SK-N-MC (cell line): Measurements from ENCODE around the gene ID2.
"Not testable (repeated sequence)": the region's sequence is repeated elsewhere in the genome, so short reads cannot be mapped to it uniquely, and the experiment has no call there.

ENCODE experiments used
- DNase-seq: peaks from one replicate; pipeline ENCODE4 v3.0.0-alpha.2; 2011; ENCODE audit warnings: low read depth, low spot score
- H3K27ac ChIP-seq: fragments of 200-600 bp; sonication (generic); 2 replicates; pipeline ENCODE4 v1.5.1; 2016; ENCODE audit warnings: mixed run types
- H3K36me3 ChIP-seq: fragments of 200-600 bp; sonication (generic); 2 replicates; pipeline ENCODE4 v1.6.1; 2017; ENCODE audit warnings: antibody characterized with exemption, low read length, mixed read lengths; ENCODE audit not compliant: insufficient read depth
- H3K4me3 ChIP-seq: fragments of 200-600 bp; sonication (generic); 2 replicates; pipeline ENCODE4 v1.5.1; 2016
- H3K9ac ChIP-seq: fragments of 200-600 bp; sonication (generic); 2 replicates; pipeline ENCODE4 v1.8.0; 2017; ENCODE audit warnings: mixed run types, mixed read lengths; ENCODE audit not compliant: insufficient read length
- H3K9me3 ChIP-seq: fragments of 200-600 bp; sonication (generic); 2 replicates; pipeline ENCODE4 v1.6.1; 2017; ENCODE audit warnings: low read depth, mild to moderate bottlenecking, antibody characterized with exemption, low read length, moderate library complexity, mixed read lengths
- EZH2 ChIP-seq: fragments of 200-600 bp; sonication (generic); IDR thresholded peaks from one replicate; pipeline ENCODE4 v1.6.1; 2017; ENCODE audit warnings: antibody characterized with exemption
- FOXP2 ChIP-seq: optimal IDR thresholded peaks from 2 replicates; pipeline ENCODE3; 2011; ENCODE audit warnings: mild to moderate bottlenecking, moderate library complexity; ENCODE audit not compliant: insufficient read depth; ENCODE audit errors: extremely low read length, control extremely low read depth
- POLR2AphosphoS5 ChIP-seq: IDR thresholded peaks from 2 replicates; pipeline ENCODE4 v1.6.1; 2012; ENCODE audit warnings: mild to moderate bottlenecking, low read depth, low read length, borderline replicate concordance

Gene ID2

GRCh38 chr2:8722986-8723385 lies 41.1 kb downstream of the ID2 start:
- Histone ChIP-seq H3K4me3 (no peak overlapping the region), H3K9ac (no peak overlapping the region), H3K27ac (no peak overlapping the region), H3K36me3 (no peaks in the 10 kb centered on the region), H3K9me3 (no peaks in the 10 kb centered on the region)
- TF ChIP-seq POLR2AphosphoS5 (no peak), FOXP2 (no peak), EZH2 (no peak)
- DNase-seq = no peak

- TF ChIP-seq FOXP2 (no peak), POLR2AphosphoS5 (no peak), EZH2 (no peak)
- no peak for DNase-seq
- peaks cover 18% of the 10 kb centered on the region; the same call in 1 of the 2 replicates for H3K36me3 ChIP-seq
- H3K27ac ChIP-seq = no peak overlapping the region
- no peak overlapping the region for H3K4me3 ChIP-seq
- no peak overlapping the region for H3K9ac ChIP-seq
- H3K9me3 ChIP-seq = no peaks in the 10 kb centered on the region
These were observed 44.0 kb downstream of the ID2 start for GRCh38 chr2:8725838-8726237.

DNA sequence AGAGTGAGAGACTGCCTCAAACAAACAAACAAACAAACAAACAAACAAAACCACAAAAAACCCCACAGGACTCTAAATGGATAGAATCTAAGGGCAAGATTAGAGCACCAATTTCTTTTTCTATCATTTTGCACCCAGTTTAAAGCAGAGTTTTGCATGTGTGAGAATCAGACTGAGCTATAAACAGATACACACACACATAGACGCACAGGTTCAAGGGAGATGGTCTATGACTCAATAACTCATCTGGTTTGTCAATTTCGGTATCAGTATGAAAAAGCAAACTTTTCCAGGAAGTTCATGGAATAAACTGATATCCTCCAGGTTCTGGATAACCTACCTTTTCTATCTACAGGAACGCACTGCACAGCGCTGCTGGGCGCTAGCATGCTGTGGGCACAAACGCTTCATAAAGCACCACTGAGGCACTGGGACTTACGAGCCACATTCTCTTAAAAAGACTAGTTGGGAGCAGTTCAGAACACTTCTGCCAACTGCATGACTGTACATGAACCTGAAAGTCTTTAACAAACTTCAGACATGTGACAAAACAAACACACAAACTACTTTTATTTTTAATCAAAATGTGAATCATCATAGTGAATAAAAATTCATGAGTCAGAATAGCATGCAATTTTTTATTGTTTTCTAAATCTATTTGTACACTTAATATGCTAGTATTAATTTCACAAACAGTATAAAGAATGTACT lies 46.6 kb downstream of the ID2 start:
- Histone ChIP-seq H3K36me3 (peaks cover 40% of the 10 kb centered on the region), H3K9ac (no peak overlapping the region)
- TF ChIP-seq FOXP2 (no peak), EZH2 (no peak), POLR2AphosphoS5 (no peak)

GRCh38 chr2:8729101-8729500 lies 47.2 kb downstream of the ID2 start:
- not testable (repeated sequence) for DNase-seq, H3K27ac ChIP-seq, H3K9me3 ChIP-seq, H3K9ac ChIP-seq, H3K4me3 ChIP-seq
- peaks cover 47% of the 10 kb centered on the region for H3K36me3 ChIP-seq

More for the DNA sequence above, 46.6 kb downstream of the ID2 start:
- Histone ChIP-seq H3K4me3 (no peak overlapping the region), H3K9me3 (no peaks in the 10 kb centered on the region), H3K27ac (no peak overlapping the region)
- no peak for DNase-seq

DNA sequence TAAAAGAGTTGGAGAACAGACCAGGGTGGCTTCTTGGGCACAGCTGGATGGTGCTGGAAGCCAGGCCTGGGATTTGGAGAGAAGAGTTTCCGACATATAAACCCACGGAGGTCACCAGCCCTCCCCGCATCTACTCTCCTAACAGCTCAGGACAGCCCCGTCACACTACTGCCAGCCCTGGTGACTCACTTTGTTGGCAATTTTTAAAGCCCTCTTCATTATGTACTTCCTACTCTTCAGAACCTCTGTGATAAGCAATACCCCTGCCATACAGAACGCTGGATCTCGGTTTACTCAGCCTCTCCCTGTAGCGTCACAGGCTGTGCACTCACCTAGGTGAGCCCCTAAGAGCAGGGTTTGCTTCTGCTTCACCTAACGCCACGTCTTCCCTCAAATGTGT lies 48.1 kb downstream of the ID2 start:
- Histone ChIP-seq H3K9me3 (no peaks in the 10 kb centered on the region), H3K4me3 (no peak overlapping the region), H3K36me3 (peaks cover 48% of the 10 kb centered on the region), H3K27ac (no peak overlapping the region), H3K9ac (no peak overlapping the region)
- DNase-seq = no peak
- no peak for TF ChIP-seq POLR2AphosphoS5
- TF ChIP-seq FOXP2 = no peak
- no peak for TF ChIP-seq EZH2

- Histone ChIP-seq H3K4me3 (no peak overlapping the region), H3K9me3 (no peaks in the 10 kb centered on the region), H3K27ac (no peak overlapping the region), H3K36me3 (peaks cover 48% of the 10 kb centered on the region), H3K9ac (no peak overlapping the region)
- no peak for DNase-seq
- TF ChIP-seq POLR2AphosphoS5 (no peak), FOXP2 (no peak), EZH2 (no peak)
These were observed 50.7 kb downstream of the ID2 start for GRCh38 chr2:8732601-8733000.
